WI38 (cell line): Measurements from ENCODE around the gene MT1B.

ENCODE experiments used
- H3K4me3 ChIP-seq: 2 replicates; pipeline ENCODE4 v1.5.1; 2011; ENCODE audit warnings: low read depth, mild to moderate bottlenecking, control low read depth, low read length
- CTCF ChIP-seq: IDR thresholded peaks from 2 replicates; pipeline ENCODE4 v1.5.1; 2012; ENCODE audit warnings: low read depth, mild to moderate bottlenecking, control low read depth, low read length

MT1B gene

GRCh38 chr16:56628486-56629350 lies 23.0 kb upstream of the MT1B start:
- TF ChIP-seq CTCF: no peak
- H3K4me3 ChIP-seq: no peak overlapping the region

- H3K4me3 ChIP-seq: no peak overlapping the region
- no peak for TF ChIP-seq CTCF
Measured at GRCh38 chr16:56629531-56629930, 22.2 kb upstream of the MT1B start.

- H3K4me3 ChIP-seq: no peak overlapping the region
Measured at GRCh38 chr16:56630134-56630533, 21.6 kb upstream of the MT1B start.

GRCh38 chr16:56631197-56631596 lies 20.5 kb upstream of the MT1B start:
- no peak for TF ChIP-seq CTCF

More at GRCh38 chr16:56630134-56630533, 21.6 kb upstream of the MT1B start:
- TF ChIP-seq CTCF: no peak

GRCh38 chr16:56631832-56632155 lies 19.9 kb upstream of the MT1B start:
- no peak for TF ChIP-seq CTCF

More at GRCh38 chr16:56631197-56631596, 20.5 kb upstream of the MT1B start:
- no peak overlapping the region for H3K4me3 ChIP-seq

GRCh38 chr16:56632156-56632847 lies 19.4 kb upstream of the MT1B start, which contains the start of gene MT1M:
Gene MT1M (plus strand): TSS chr16:56632659. CDS start chr16:56632732, 73 bp downstream.
- no peak within 1 kb of the TSS for H3K4me3 ChIP-seq
- TF ChIP-seq CTCF: no peak

More at GRCh38 chr16:56631832-56632155, 19.9 kb upstream of the MT1B start:
- no peak overlapping the region for H3K4me3 ChIP-seq

GRCh38 chr16:56632848-56633365 lies 18.8 kb upstream of the MT1B start:
- no peak overlapping the region for H3K4me3 ChIP-seq
- TF ChIP-seq CTCF: no peak
